ENCODE data around the gene FILIP1L. TPM values are rescaled to one million over a fixed set of nuclear protein-coding genes. Genes with fewer than 3 reads are reported as not detected.
A peak's percentile ranks its signal among the peaks of the same experiment; 100 is the strongest.

Gene FILIP1L
- total and polyA plus RNA-seq, 11 donors = 18.2 to 120 (median 77.3) TPM

GRCh38 chr3:100075851-100076730 lies 38.2 kb downstream of the FILIP1L start:
- peaks cover 0 to 63% (median 44%) of the 10 kb centered on the region in 12 donors for H3K4me1 ChIP-seq
- no peaks in the 10 kb centered on the region for H3K9me3 ChIP-seq
- H3K27me3 ChIP-seq = no peaks in the 10 kb centered on the region
- H3K27ac ChIP-seq = peak overlapping the region in 11 of 12 donors; percentile 40 to 87 (median 59)
- WGBS, 4 donors = 59 to 67% (median 66%) methylated on average over 4 of the region's 4 CpGs
- no peak for TF ChIP-seq POLR2A (IDR thresholded peaks at IDR 0.05)
- TF ChIP-seq, protein P1, sequence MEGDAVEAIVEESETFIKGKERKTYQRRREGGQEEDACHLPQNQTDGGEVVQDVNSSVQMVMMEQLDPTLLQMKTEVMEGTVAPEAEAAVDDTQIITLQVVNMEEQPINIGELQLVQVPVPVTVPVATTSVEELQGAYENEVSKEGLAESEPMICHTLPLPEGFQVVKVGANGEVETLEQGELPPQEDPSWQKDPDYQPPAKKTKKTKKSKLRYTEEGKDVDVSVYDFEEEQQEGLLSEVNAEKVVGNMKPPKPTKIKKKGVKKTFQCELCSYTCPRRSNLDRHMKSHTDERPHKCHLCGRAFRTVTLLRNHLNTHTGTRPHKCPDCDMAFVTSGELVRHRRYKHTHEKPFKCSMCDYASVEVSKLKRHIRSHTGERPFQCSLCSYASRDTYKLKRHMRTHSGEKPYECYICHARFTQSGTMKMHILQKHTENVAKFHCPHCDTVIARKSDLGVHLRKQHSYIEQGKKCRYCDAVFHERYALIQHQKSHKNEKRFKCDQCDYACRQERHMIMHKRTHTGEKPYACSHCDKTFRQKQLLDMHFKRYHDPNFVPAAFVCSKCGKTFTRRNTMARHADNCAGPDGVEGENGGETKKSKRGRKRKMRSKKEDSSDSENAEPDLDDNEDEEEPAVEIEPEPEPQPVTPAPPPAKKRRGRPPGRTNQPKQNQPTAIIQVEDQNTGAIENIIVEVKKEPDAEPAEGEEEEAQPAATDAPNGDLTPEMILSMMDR (IDR thresholded peaks at IDR 0.05) = no peak
- DNase-seq (no peak), ATAC-seq (no peak)
- intact Hi-C loops (cut with DNase I) = loop anchor here in 5 of 10 donors (5.0 to 10.0 kb wide), 4 partner anchors 36 to 109 kb away; partner anchors contain the start of gene FILIP1L (in 1 of the 5)
- H3K36me3 ChIP-seq = no peaks in the 10 kb centered on the region
- no peak overlapping the region for H3K4me3 ChIP-seq

DNA sequence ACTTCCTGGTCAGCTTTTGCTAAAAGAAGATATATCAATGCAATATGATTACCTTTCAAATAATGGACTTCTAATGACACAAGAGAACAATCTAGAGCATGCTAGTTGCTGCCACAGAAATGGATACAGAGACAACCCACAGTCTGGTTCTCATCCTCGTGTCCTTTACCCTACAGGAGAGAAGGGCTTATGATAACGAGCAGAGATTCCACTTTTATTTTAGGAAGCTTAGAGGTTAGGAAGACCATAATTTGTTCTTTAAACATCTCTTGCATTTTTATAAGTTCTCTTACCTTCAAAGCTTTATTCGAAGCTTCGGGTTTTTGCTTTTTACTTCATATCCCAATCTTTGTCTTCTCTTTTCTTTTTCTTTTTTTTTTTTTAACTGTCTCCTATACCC lies 39.1 kb downstream of the FILIP1L start:
- intact Hi-C loops (cut with DNase I) = loop anchor here in 5 of 10 donors (5.0 to 10.0 kb wide), 4 partner anchors 37 to 110 kb away; partner anchors contain the start of gene FILIP1L (in 1 of the 5)
- no peaks in the 10 kb centered on the region for H3K27me3 ChIP-seq
- peaks cover 0 to 63% (median 41%) of the 10 kb centered on the region in 12 donors for H3K4me1 ChIP-seq
- no peak overlapping the region for H3K4me3 ChIP-seq
- TF ChIP-seq, protein P1 (IDR thresholded peaks at IDR 0.05) = no peak
- no peak for TF ChIP-seq POLR2A (IDR thresholded peaks at IDR 0.05)
- H3K36me3 ChIP-seq = no peaks in the 10 kb centered on the region
- peak overlapping the region in 8 of 12 donors; percentile 3 to 87 (median 72) for H3K27ac ChIP-seq
- H3K9me3 ChIP-seq = no peaks in the 10 kb centered on the region
- DNase-seq = no peak
- no peak for ATAC-seq
- 77 to 84% (median 81%) methylated on average over 4 of the region's 4 CpGs for WGBS, 4 donors

DNA sequence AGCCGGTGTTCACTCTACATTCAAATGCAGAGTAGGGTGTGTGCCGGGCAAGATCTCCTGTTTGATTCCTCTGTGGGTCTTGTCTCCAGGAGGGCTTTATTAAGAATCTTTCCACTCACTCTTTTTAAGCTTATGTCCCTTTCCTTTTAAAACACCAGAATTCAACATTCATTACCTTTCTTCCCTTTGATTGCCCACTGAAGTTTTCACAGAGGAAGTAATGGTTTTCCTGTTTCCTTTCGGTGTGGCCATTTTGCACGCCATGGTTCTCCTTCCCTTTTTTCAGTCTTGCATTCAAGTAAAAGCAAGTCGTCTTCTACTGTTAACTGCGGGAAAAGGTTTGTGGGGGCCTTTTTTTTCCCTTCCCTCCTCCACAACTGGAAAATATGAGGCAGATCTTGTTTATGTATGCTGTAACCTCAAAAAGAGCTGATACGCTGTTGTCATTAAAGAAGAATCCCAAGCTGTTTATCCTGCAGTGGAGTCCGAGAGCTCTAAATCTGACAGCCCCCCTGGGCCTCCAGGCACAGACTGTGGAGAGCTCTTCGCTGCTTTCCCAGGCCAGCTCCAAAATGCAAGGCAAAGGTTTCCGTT lies 40.5 kb downstream of the FILIP1L start:
- peak in 2 of 4 donors; percentile 54 to 74 for ATAC-seq
- peak overlapping the region in 1 of 12 donors; percentile 9 for H3K4me3 ChIP-seq
- peak overlapping the region; percentile 42 to 87 (median 66) for H3K27ac ChIP-seq
- DNase-seq = peak; percentile 50 to 72 (median 62)
- TF ChIP-seq POLR2A (IDR thresholded peaks at IDR 0.05) = no peak
- TF ChIP-seq, protein P1 (IDR thresholded peaks at IDR 0.05) = no peak
- WGBS, 4 donors = 50 to 64% (median 58%) methylated on average over 10 of the region's 10 CpGs
- H3K4me1 ChIP-seq = peaks cover 0 to 74% (median 52%) of the 10 kb centered on the region in 12 donors
- H3K27me3 ChIP-seq = no peaks in the 10 kb centered on the region
- H3K36me3 ChIP-seq = no peaks in the 10 kb centered on the region
- intact Hi-C loops (cut with DNase I) = loop anchor here in 5 of 10 donors (5.0 to 10.0 kb wide), 7 partner anchors 33 to 113 kb away; no protein-coding TSS in a partner anchor
- H3K9me3 ChIP-seq = no peaks in the 10 kb centered on the region

Data from heart left ventricle (tissue), 16 donors.